K562 (cell line): Measurements from ENCODE around the gene CMIP. TPM values are rescaled to one million over a fixed set of nuclear protein-coding genes. Genes with fewer than 3 reads are reported as not detected.

ENCODE experiments used
- COPS2 ChIP-seq: fragments of 450-650 bp; conservative IDR thresholded peaks from 2 replicates; pipeline ENCODE4 v1.6.1; 2016; ENCODE audit warnings: mild to moderate bottlenecking, moderate library complexity
- polyA plus RNA-seq, 8 experiments: library from polyadenylated mRNA; depleted of rRNA in 4 of 8; stranded (reverse) in 5 of 8; unstranded in 3 of 8; fragments of >200 nt; fragmentation: Nextera tagmentation in 2 of 8; fragmentation: Illumina TruSeq in 1 of 8; extraction: Ambion mirVana in 2 of 8; extraction: Trizol in 1 of 8; gene quantifications; 2 replicates each; pipeline versions ENCODE4 v1.2.1 to v1.2.3, GENCODE V29; 2011 to 2014; ENCODE audit warnings: inconsistent platforms in 1 of 8, missing spikeins in 1 of 8
- total RNA-seq, 7 experiments: library from RNA; depleted of rRNA in 6 of 7; stranded (reverse); fragments of >200 nt in 6 of 7; fragmentation: Illumina TruSeq in 2 of 7; extraction: Trizol in 2 of 7; gene quantifications; 2 replicates each; pipeline versions ENCODE4 v1.2.1 to v1.2.3, GENCODE V29; 2011 to 2021; ENCODE audit warnings: low replicate concordance in 1 of 7
- TF ChIP-seq, protein P1 (sequence below): fragments of 200-600 bp; sonication (generic); IDR thresholded peaks from one replicate; pipeline ENCODE4 v1.6.1; 2012; ENCODE audit warnings: mild to moderate bottlenecking, low read depth, low read length, inconsistent platforms
- TF ChIP-seq, protein P2 (sequence below): fragments of 250-450 bp; sonication (Bioruptor Pico); IDR thresholded peaks from 2 replicates; pipeline ENCODE4 v1.4.0; 2020; ENCODE audit warnings: mild to moderate bottlenecking, moderate library complexity

CMIP gene
- total and polyA plus RNA-seq, 9 of the 15 experiments (the other 6 are each of a cell fraction or from before 2014, with no cell fraction given) = 0.94 to 82.5 (median 10.3) TPM

DNA sequence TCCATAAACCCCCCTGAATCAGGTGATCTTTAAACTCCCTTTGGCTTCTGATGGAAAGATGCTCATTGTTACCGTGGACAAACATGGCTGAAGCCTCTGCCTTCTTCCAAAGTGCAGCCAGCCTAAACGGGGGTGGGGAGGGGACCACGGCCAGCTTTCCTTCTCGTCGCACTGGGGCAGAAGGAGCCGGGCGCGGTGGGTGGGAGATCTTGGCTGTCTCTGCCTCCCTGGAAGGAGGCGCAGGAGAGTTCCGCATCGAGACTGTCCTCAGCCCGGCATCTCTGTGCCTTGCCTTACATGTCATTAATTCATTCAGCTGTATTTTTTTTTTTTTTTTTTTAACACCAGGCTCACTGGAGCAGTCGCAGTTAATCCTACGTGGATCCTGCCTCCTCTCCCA lies 171.2 kb downstream of the CMIP start (continued):
- TF ChIP-seq, protein P1, sequence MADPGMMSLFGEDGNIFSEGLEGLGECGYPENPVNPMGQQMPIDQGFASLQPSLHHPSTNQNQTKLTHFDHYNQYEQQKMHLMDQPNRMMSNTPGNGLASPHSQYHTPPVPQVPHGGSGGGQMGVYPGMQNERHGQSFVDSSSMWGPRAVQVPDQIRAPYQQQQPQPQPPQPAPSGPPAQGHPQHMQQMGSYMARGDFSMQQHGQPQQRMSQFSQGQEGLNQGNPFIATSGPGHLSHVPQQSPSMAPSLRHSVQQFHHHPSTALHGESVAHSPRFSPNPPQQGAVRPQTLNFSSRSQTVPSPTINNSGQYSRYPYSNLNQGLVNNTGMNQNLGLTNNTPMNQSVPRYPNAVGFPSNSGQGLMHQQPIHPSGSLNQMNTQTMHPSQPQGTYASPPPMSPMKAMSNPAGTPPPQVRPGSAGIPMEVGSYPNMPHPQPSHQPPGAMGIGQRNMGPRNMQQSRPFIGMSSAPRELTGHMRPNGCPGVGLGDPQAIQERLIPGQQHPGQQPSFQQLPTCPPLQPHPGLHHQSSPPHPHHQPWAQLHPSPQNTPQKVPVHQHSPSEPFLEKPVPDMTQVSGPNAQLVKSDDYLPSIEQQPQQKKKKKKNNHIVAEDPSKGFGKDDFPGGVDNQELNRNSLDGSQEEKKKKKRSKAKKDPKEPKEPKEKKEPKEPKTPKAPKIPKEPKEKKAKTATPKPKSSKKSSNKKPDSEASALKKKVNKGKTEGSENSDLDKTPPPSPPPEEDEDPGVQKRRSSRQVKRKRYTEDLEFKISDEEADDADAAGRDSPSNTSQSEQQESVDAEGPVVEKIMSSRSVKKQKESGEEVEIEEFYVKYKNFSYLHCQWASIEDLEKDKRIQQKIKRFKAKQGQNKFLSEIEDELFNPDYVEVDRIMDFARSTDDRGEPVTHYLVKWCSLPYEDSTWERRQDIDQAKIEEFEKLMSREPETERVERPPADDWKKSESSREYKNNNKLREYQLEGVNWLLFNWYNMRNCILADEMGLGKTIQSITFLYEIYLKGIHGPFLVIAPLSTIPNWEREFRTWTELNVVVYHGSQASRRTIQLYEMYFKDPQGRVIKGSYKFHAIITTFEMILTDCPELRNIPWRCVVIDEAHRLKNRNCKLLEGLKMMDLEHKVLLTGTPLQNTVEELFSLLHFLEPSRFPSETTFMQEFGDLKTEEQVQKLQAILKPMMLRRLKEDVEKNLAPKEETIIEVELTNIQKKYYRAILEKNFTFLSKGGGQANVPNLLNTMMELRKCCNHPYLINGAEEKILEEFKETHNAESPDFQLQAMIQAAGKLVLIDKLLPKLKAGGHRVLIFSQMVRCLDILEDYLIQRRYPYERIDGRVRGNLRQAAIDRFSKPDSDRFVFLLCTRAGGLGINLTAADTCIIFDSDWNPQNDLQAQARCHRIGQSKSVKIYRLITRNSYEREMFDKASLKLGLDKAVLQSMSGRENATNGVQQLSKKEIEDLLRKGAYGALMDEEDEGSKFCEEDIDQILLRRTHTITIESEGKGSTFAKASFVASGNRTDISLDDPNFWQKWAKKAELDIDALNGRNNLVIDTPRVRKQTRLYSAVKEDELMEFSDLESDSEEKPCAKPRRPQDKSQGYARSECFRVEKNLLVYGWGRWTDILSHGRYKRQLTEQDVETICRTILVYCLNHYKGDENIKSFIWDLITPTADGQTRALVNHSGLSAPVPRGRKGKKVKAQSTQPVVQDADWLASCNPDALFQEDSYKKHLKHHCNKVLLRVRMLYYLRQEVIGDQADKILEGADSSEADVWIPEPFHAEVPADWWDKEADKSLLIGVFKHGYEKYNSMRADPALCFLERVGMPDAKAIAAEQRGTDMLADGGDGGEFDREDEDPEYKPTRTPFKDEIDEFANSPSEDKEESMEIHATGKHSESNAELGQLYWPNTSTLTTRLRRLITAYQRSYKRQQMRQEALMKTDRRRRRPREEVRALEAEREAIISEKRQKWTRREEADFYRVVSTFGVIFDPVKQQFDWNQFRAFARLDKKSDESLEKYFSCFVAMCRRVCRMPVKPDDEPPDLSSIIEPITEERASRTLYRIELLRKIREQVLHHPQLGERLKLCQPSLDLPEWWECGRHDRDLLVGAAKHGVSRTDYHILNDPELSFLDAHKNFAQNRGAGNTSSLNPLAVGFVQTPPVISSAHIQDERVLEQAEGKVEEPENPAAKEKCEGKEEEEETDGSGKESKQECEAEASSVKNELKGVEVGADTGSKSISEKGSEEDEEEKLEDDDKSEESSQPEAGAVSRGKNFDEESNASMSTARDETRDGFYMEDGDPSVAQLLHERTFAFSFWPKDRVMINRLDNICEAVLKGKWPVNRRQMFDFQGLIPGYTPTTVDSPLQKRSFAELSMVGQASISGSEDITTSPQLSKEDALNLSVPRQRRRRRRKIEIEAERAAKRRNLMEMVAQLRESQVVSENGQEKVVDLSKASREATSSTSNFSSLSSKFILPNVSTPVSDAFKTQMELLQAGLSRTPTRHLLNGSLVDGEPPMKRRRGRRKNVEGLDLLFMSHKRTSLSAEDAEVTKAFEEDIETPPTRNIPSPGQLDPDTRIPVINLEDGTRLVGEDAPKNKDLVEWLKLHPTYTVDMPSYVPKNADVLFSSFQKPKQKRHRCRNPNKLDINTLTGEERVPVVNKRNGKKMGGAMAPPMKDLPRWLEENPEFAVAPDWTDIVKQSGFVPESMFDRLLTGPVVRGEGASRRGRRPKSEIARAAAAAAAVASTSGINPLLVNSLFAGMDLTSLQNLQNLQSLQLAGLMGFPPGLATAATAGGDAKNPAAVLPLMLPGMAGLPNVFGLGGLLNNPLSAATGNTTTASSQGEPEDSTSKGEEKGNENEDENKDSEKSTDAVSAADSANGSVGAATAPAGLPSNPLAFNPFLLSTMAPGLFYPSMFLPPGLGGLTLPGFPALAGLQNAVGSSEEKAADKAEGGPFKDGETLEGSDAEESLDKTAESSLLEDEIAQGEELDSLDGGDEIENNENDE = no peak
- TF ChIP-seq, protein P2, sequence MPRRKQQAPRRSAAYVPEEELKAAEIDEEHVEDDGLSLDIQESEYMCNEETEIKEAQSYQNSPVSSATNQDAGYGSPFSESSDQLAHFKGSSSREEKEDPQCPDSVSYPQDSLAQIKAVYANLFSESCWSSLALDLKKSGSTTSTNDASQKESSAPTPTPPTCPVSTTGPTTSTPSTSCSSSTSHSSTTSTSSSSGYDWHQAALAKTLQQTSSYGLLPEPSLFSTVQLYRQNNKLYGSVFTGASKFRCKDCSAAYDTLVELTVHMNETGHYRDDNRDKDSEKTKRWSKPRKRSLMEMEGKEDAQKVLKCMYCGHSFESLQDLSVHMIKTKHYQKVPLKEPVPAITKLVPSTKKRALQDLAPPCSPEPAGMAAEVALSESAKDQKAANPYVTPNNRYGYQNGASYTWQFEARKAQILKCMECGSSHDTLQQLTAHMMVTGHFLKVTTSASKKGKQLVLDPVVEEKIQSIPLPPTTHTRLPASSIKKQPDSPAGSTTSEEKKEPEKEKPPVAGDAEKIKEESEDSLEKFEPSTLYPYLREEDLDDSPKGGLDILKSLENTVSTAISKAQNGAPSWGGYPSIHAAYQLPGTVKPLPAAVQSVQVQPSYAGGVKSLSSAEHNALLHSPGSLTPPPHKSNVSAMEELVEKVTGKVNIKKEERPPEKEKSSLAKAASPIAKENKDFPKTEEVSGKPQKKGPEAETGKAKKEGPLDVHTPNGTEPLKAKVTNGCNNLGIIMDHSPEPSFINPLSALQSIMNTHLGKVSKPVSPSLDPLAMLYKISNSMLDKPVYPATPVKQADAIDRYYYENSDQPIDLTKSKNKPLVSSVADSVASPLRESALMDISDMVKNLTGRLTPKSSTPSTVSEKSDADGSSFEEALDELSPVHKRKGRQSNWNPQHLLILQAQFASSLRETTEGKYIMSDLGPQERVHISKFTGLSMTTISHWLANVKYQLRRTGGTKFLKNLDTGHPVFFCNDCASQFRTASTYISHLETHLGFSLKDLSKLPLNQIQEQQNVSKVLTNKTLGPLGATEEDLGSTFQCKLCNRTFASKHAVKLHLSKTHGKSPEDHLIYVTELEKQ (CRISPR knock-in tag) = no peak
- no peak for TF ChIP-seq COPS2
